ENCODE measurements around the gene SRP9.

The SRP9 gene

DNA sequence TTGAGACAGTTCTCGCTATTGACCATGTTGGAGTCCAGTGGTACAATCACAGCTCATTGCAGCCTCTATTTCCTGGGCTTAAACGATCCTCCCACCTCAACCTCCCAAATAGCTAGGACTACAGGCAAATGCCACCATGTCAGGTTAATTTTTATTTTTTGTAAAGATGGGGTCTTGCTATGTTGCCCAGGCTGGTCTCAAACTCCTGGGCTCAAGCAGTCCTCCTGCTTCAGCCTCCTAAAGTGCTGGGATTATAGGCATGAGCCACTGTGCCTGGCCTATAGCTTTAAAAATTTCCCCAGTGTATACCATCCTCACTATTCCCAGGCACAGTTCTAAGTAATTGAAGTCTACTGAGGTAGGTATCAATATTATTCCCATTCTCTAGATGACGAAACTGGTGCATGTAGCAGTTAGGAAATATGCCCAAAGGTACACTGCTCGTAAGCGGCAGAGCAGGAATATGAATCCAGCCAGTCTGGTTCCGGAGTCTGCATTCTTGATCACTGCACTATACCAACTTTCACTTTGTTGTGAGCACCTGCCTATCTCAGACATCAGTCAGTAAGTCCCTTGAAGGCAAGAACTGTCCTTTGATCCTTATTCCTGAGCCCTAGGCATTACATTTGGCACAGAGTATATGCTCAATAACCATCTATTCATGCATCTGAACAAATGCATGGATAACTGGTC is 11.5 kb upstream of the SRP9 start:
- Histone ChIP-seq H3K4me2 (ENCODE audit: low read length) (no peak overlapping the region), H4K8ac (ENCODE audit: low read depth, low read length) (no peak overlapping the region), H3K56ac (ENCODE audit: low read length) (no peak overlapping the region), H3K79me1 (ENCODE audit: low read length) (no peaks in the 10 kb centered on the region), H2AK5ac (ENCODE audit: low read length) (no peak overlapping the region), H3K36me3 (ENCODE audit: control insufficient read depth, insufficient read depth, low read length) (no peaks in the 10 kb centered on the region), H3K9ac (ENCODE audit: low read length) (no peak overlapping the region), H2BK15ac (replicated peaks; ENCODE audit: low read depth) (no peak overlapping the region), H2BK120ac (ENCODE audit: low read depth, low read length) (no peak overlapping the region), H3K27me3 (ENCODE audit: insufficient read depth, low read length, poor library complexity) (no peaks in the 10 kb centered on the region), H3K4me3 (ENCODE audit: low read length) (no peak overlapping the region), H3K4ac (ENCODE audit: low read depth, low read length) (no peak overlapping the region), H4K5ac (ENCODE audit: low read length) (no peak overlapping the region), H3K27ac (ENCODE audit: low read depth, low read length) (no peak overlapping the region), H3K79me2 (ENCODE audit: control insufficient read depth, insufficient read depth, low read length) (no peaks in the 10 kb centered on the region), H3K18ac (ENCODE audit: low read length) (no peak overlapping the region), H3K4me1 (ENCODE audit: control insufficient read depth, low read depth, low read length) (peaks cover 21% of the 10 kb centered on the region), H2BK5ac (ENCODE audit: low read length) (no peak overlapping the region), H3K23ac (ENCODE audit: low read length) (no peak overlapping the region)
- no CpG with 5 or more reads among the region's 6 CpGs for WGBS (ENCODE audit: extremely low coverage, insufficient coverage, low lambda C conversion rate)
- no peak for DNase-seq

- no CpG with 5 or more reads among the region's 8 CpGs for WGBS (ENCODE audit: extremely low coverage, insufficient coverage, low lambda C conversion rate)
- Histone ChIP-seq H3K79me1 (ENCODE audit: low read length) (no peaks in the 10 kb centered on the region), H3K56ac (ENCODE audit: low read length) (no peak overlapping the region), H3K18ac (ENCODE audit: low read length) (peak overlapping the region; percentile 42), H2AK5ac (ENCODE audit: low read length) (no peak overlapping the region), H3K23ac (ENCODE audit: low read length) (no peak overlapping the region), H2BK5ac (ENCODE audit: low read length) (no peak overlapping the region), H3K4me2 (ENCODE audit: low read length) (no peak overlapping the region), H2BK15ac (replicated peaks; ENCODE audit: low read depth) (peak overlapping the region; percentile 5), H3K27ac (ENCODE audit: low read depth, low read length) (no peak overlapping the region), H3K4ac (ENCODE audit: low read depth, low read length) (peak overlapping the region; percentile 49), H3K36me3 (ENCODE audit: control insufficient read depth, insufficient read depth, low read length) (no peaks in the 10 kb centered on the region), H3K79me2 (ENCODE audit: control insufficient read depth, insufficient read depth, low read length) (no peaks in the 10 kb centered on the region), H3K9ac (ENCODE audit: low read length) (no peak overlapping the region), H3K27me3 (ENCODE audit: insufficient read depth, low read length, poor library complexity) (no peaks in the 10 kb centered on the region), H4K5ac (ENCODE audit: low read length) (no peak overlapping the region), H3K4me1 (ENCODE audit: control insufficient read depth, low read depth, low read length) (peaks cover 22% of the 10 kb centered on the region), H4K8ac (ENCODE audit: low read depth, low read length) (no peak overlapping the region), H2BK120ac (ENCODE audit: low read depth, low read length) (no peak overlapping the region), H3K4me3 (ENCODE audit: low read length) (no peak overlapping the region)
- DNase-seq = no peak
Measured at GRCh38 chr1:225766967-225767633, 10.5 kb upstream of the SRP9 start.

- Histone ChIP-seq H3K23ac (ENCODE audit: low read length) (no peak overlapping the region), H3K4me3 (ENCODE audit: low read length) (no peak overlapping the region), H3K4me1 (ENCODE audit: control insufficient read depth, low read depth, low read length) (peaks cover 24% of the 10 kb centered on the region), H4K8ac (ENCODE audit: low read depth, low read length) (no peak overlapping the region), H3K56ac (ENCODE audit: low read length) (no peak overlapping the region), H3K4ac (ENCODE audit: low read depth, low read length) (peak overlapping the region; percentile 49), H3K36me3 (ENCODE audit: control insufficient read depth, insufficient read depth, low read length) (no peaks in the 10 kb centered on the region), H3K9ac (ENCODE audit: low read length) (no peak overlapping the region), H3K27ac (ENCODE audit: low read depth, low read length) (no peak overlapping the region), H2BK120ac (ENCODE audit: low read depth, low read length) (no peak overlapping the region), H3K18ac (ENCODE audit: low read length) (peak overlapping the region; percentile 42), H4K5ac (ENCODE audit: low read length) (no peak overlapping the region), H3K79me1 (ENCODE audit: low read length) (no peaks in the 10 kb centered on the region), H2BK15ac (replicated peaks; ENCODE audit: low read depth) (peak overlapping the region; percentile 5), H3K79me2 (ENCODE audit: control insufficient read depth, insufficient read depth, low read length) (no peaks in the 10 kb centered on the region), H3K4me2 (ENCODE audit: low read length) (no peak overlapping the region), H2BK5ac (ENCODE audit: low read length) (no peak overlapping the region), H2AK5ac (ENCODE audit: low read length) (no peak overlapping the region), H3K27me3 (ENCODE audit: insufficient read depth, low read length, poor library complexity) (no peaks in the 10 kb centered on the region)
- WGBS (ENCODE audit: extremely low coverage, insufficient coverage, low lambda C conversion rate) = no CpG with 5 or more reads among the region's 17 CpGs
- DNase-seq = peak; percentile 78
Measured at GRCh38 chr1:225767634-225768540, 9.7 kb upstream of the SRP9 start.

- WGBS (ENCODE audit: extremely low coverage, insufficient coverage, low lambda C conversion rate) = no CpG with 5 or more reads among the region's 9 CpGs
- Histone ChIP-seq H3K18ac (ENCODE audit: low read length) (no peak overlapping the region), H3K4ac (ENCODE audit: low read depth, low read length) (no peak overlapping the region), H4K5ac (ENCODE audit: low read length) (no peak overlapping the region), H3K79me1 (ENCODE audit: low read length) (no peaks in the 10 kb centered on the region), H2BK5ac (ENCODE audit: low read length) (no peak overlapping the region), H4K8ac (ENCODE audit: low read depth, low read length) (no peak overlapping the region), H3K4me1 (ENCODE audit: control insufficient read depth, low read depth, low read length) (peaks cover 25% of the 10 kb centered on the region), H3K79me2 (ENCODE audit: control insufficient read depth, insufficient read depth, low read length) (no peaks in the 10 kb centered on the region), H3K4me3 (ENCODE audit: low read length) (no peak overlapping the region), H3K27me3 (ENCODE audit: insufficient read depth, low read length, poor library complexity) (no peaks in the 10 kb centered on the region), H2BK15ac (replicated peaks; ENCODE audit: low read depth) (no peak overlapping the region), H2BK120ac (ENCODE audit: low read depth, low read length) (no peak overlapping the region), H3K4me2 (ENCODE audit: low read length) (no peak overlapping the region), H3K9ac (ENCODE audit: low read length) (no peak overlapping the region), H2AK5ac (ENCODE audit: low read length) (no peak overlapping the region), H3K23ac (ENCODE audit: low read length) (no peak overlapping the region), H3K27ac (ENCODE audit: low read depth, low read length) (no peak overlapping the region), H3K36me3 (ENCODE audit: control insufficient read depth, insufficient read depth, low read length) (no peaks in the 10 kb centered on the region), H3K56ac (ENCODE audit: low read length) (no peak overlapping the region)
- peak; percentile 80 for DNase-seq
Measured at GRCh38 chr1:225768662-225769426, 8.8 kb upstream of the SRP9 start.

DNA sequence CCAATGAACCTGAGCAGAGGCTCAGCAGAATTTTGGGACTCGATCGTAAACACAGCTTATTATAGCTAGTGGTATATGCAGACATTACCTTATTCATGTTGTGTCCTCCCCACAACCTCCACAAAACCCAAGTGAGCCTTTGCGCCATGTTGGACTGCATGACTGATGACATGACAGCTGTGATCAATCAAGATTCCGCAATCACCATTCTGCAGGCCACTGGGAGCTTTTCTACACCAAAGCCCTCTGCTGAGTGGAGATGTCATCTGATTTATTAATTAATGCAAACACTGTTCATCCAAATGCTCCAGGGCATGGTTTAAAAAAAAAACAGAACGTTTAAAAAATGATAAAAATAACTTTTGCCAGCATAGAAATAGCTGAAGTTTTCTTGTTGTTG is 7.9 kb upstream of the SRP9 start:
- Histone ChIP-seq H3K4me2 (ENCODE audit: low read length) (no peak overlapping the region), H3K9ac (ENCODE audit: low read length) (no peak overlapping the region)

More for the DNA sequence above, 7.9 kb upstream of the SRP9 start:
- no CpG with 5 or more reads among the region's 5 CpGs for WGBS (ENCODE audit: extremely low coverage, insufficient coverage, low lambda C conversion rate)
- Histone ChIP-seq H3K18ac (ENCODE audit: low read length) (no peak overlapping the region), H2BK120ac (ENCODE audit: low read depth, low read length) (no peak overlapping the region), H3K4ac (ENCODE audit: low read depth, low read length) (no peak overlapping the region), H3K79me2 (ENCODE audit: control insufficient read depth, insufficient read depth, low read length) (no peaks in the 10 kb centered on the region), H2AK5ac (ENCODE audit: low read length) (no peak overlapping the region), H3K4me1 (ENCODE audit: control insufficient read depth, low read depth, low read length) (peaks cover 25% of the 10 kb centered on the region), H3K79me1 (ENCODE audit: low read length) (no peaks in the 10 kb centered on the region), H3K36me3 (ENCODE audit: control insufficient read depth, insufficient read depth, low read length) (no peaks in the 10 kb centered on the region), H3K4me3 (ENCODE audit: low read length) (no peak overlapping the region), H3K56ac (ENCODE audit: low read length) (no peak overlapping the region), H3K23ac (ENCODE audit: low read length) (no peak overlapping the region), H3K27me3 (ENCODE audit: insufficient read depth, low read length, poor library complexity) (no peaks in the 10 kb centered on the region), H2BK15ac (replicated peaks; ENCODE audit: low read depth) (no peak overlapping the region), H3K27ac (ENCODE audit: low read depth, low read length) (no peak overlapping the region), H4K5ac (ENCODE audit: low read length) (no peak overlapping the region), H4K8ac (ENCODE audit: low read depth, low read length) (no peak overlapping the region), H2BK5ac (ENCODE audit: low read length) (no peak overlapping the region)
- DNase-seq = no peak
